H1 (cell line): Measurements from ENCODE around the gene HNF1B.

ENCODE experiments used
- CTCF ChIP-seq, 3 experiments: IDR thresholded peaks; 1 replicate in 2 of 3; 2 replicates in 1 of 3; pipeline versions ENCODE4 v1.5.1 to v1.6.1; 2011; ENCODE audit warnings: low read length in 3 of 3, mild to moderate bottlenecking in 3 of 3, inconsistent platforms in 2 of 3, low read depth in 1 of 3, moderate library complexity in 1 of 3; ENCODE audit not compliant: insufficient read depth in 1 of 3; ENCODE audit errors: control extremely low read depth in 1 of 3
- EZH2 ChIP-seq: fragments of 200-600 bp; sonication (generic); IDR thresholded peaks from 2 replicates; pipeline ENCODE4 v1.7.1; 2012; ENCODE audit warnings: low read depth, mild to moderate bottlenecking, moderate library complexity, low read length, inconsistent platforms; ENCODE audit not compliant: severe bottlenecking
- FOSL1 ChIP-seq: IDR thresholded peaks from 2 replicates; pipeline ENCODE4 v1.6.1; 2011; ENCODE audit warnings: mild to moderate bottlenecking, low read depth, low read length, moderate library complexity; ENCODE audit not compliant: insufficient read depth
- JUND ChIP-seq: IDR thresholded peaks from 2 replicates; pipeline ENCODE4 v1.6.1; 2011; ENCODE audit warnings: mild to moderate bottlenecking, improper control_type of control experiment, low read length
- MAX ChIP-seq: IDR thresholded peaks from 2 replicates; pipeline ENCODE4 v1.6.1; 2012; ENCODE audit warnings: inconsistent platforms
- POLR2A ChIP-seq, 2 experiments: IDR thresholded peaks; 1 replicate in 1 of 2; 2 replicates in 1 of 2; pipeline ENCODE4 v1.6.1; 2011; ENCODE audit warnings: low read depth in 2 of 2, low read length in 2 of 2, mild to moderate bottlenecking in 2 of 2; ENCODE audit errors: control extremely low read depth in 1 of 2
- POLR2AphosphoS5 ChIP-seq: IDR thresholded peaks from 2 replicates; pipeline ENCODE4 v1.6.1; 2011; ENCODE audit warnings: low read depth, low read length
- SAP30 ChIP-seq: fragments of 300-600 bp; sonication (generic); IDR thresholded peaks from 2 replicates; pipeline ENCODE4 v1.7.1; 2012; ENCODE audit warnings: low read length, moderate library complexity, mild to moderate bottlenecking, inconsistent platforms; ENCODE audit not compliant: insufficient read depth, insufficient replicate concordance
- SIN3A ChIP-seq, 2 experiments: IDR thresholded peaks in 1 of 2; conservative IDR thresholded peaks in 1 of 2; 2 replicates each; pipeline ENCODE4 v1.6.1; 2011 to 2012; ENCODE audit warnings: low read length in 2 of 2, improper control_type of control experiment in 1 of 2, low read depth in 1 of 2, mild to moderate bottlenecking in 1 of 2
- SIRT6 ChIP-seq: IDR thresholded peaks from one replicate; pipeline ENCODE4 v1.7.1; 2012; ENCODE audit warnings: low read length, inconsistent platforms
- SP2 ChIP-seq: IDR thresholded peaks from 2 replicates; pipeline ENCODE4 v1.6.1; 2012; ENCODE audit warnings: mild to moderate bottlenecking, low read length, inconsistent platforms
- TAF1 ChIP-seq: IDR thresholded peaks from 2 replicates; pipeline ENCODE4 v1.6.1; 2011; ENCODE audit warnings: mild to moderate bottlenecking, low read depth, low read length

- no peak for TF ChIP-seq JUND
- no peak for TF ChIP-seq POLR2A (IDR thresholded peaks at IDR 0.05; ENCODE audit: control extremely low read depth in 1 of 2, low read depth in 2 of 2, low read length in 2 of 2)
- TF ChIP-seq EZH2: no peak
- no peak for TF ChIP-seq SP2
- peak in 1 of 3 experiments; percentile 13; a peak in 1 of 4 replicates for TF ChIP-seq CTCF (IDR thresholded peaks at IDR 0.05; ENCODE audit: control extremely low read depth in 1 of 3, insufficient read depth in 1 of 3, low read depth in 1 of 3, low read length in 3 of 3)
- TF ChIP-seq POLR2AphosphoS5: no peak
- no peak for TF ChIP-seq MAX
- TF ChIP-seq FOSL1: no peak
- TF ChIP-seq TAF1: no peak
- no peak for TF ChIP-seq SIRT6
- no peak for TF ChIP-seq SIN3A (conservative IDR thresholded peaks at IDR 0.05 in 1 of 2, IDR thresholded peaks at IDR 0.05 in 1 of 2; ENCODE audit: low read depth in 1 of 2, low read length in 2 of 2)
- no peak for TF ChIP-seq SAP30
Observed at GRCh38 chr17:37737081-37737480, 7.8 kb downstream of the HNF1B start.
